MCF 10A (cell line): ENCODE measurements around the gene CRYBG2. TPM values are rescaled to one million over a fixed set of nuclear protein-coding genes. Genes with fewer than 3 reads are reported as not detected.

ENCODE experiments used
- BruUV-seq: library from RNA; stranded (reverse); fragments of 400-500 nt; replicated peaks from 2 replicates; lab custom pipeline; 2021; lab: Mats Ljungman, UMichigan
- CTCF ChIA-PET: fragments of 300-600 bp; sonication (Branson Sonifier 250); formaldehyde crosslinking; extraction: SDS; loops from one replicate; lab custom pipeline; 2021; ENCODE audit warnings: antibody characterized with exemption, inconsistent platforms; lab: Yijun Ruan, JAX
- POLR2A ChIA-PET: fragments of 300-600, 350-650 bp; sonication (Branson Sonifier 250); formaldehyde crosslinking; extraction: SDS; loops from one replicate; lab custom pipeline; 2020; ENCODE audit warnings: antibody characterized with exemption, inconsistent platforms; lab: Yijun Ruan, JAX
- DNase-seq: peaks from one replicate; pipeline ENCODE4 v3.0.0-alpha.2; 2018; ENCODE audit not compliant: unreplicated experiment
- H3K27ac Mint-ChIP-seq: one replicate; pipeline ENCODE4 v1.8.0; 2022; ENCODE audit warnings: mild to moderate bottlenecking, low read depth, mixed read lengths; ENCODE audit not compliant: unreplicated experiment
- H3K27me3 Mint-ChIP-seq: one replicate; pipeline ENCODE4 v1.8.0; 2022; ENCODE audit warnings: mixed read lengths; ENCODE audit not compliant: insufficient read depth, unreplicated experiment
- H3K36me3 Mint-ChIP-seq: one replicate; pipeline ENCODE4 v1.8.0; 2022; ENCODE audit warnings: mild to moderate bottlenecking, moderate library complexity, mixed read lengths; ENCODE audit not compliant: insufficient read depth, unreplicated experiment
- H3K4me1 Mint-ChIP-seq: one replicate; pipeline ENCODE4 v1.8.0; 2022; ENCODE audit warnings: mixed read lengths; ENCODE audit not compliant: insufficient read depth, unreplicated experiment
- H3K4me3 Mint-ChIP-seq: one replicate; pipeline ENCODE4 v1.8.0; 2022; ENCODE audit warnings: mild to moderate bottlenecking, moderate library complexity, mixed read lengths; ENCODE audit not compliant: unreplicated experiment
- H3K9me3 Mint-ChIP-seq: one replicate; pipeline ENCODE4 v1.8.0; 2022; ENCODE audit warnings: mixed read lengths; ENCODE audit not compliant: unreplicated experiment
- intact Hi-C: fragments of 100-400 bp; cut with micrococcal nuclease; formaldehyde crosslinking; loops from 2 replicates; pipeline ENCODE4 v1.14.1; 2022
- total RNA-seq: library from RNA; stranded (reverse); gene quantifications from 2 replicates; pipeline ENCODE4 v1.2.3, GENCODE V29; 2022
- TF ChIP-seq, protein P1 (sequence below): fragments of 200-600 bp; IDR thresholded peaks from one replicate; pipeline ENCODE4 v1.8.0; 2022; ENCODE audit warnings: antibody characterized with exemption, mild to moderate bottlenecking; ENCODE audit not compliant: unreplicated experiment

Gene CRYBG2
- total RNA-seq, 1 experiment from 2014 or later, result 8.6 TPM

DNA sequence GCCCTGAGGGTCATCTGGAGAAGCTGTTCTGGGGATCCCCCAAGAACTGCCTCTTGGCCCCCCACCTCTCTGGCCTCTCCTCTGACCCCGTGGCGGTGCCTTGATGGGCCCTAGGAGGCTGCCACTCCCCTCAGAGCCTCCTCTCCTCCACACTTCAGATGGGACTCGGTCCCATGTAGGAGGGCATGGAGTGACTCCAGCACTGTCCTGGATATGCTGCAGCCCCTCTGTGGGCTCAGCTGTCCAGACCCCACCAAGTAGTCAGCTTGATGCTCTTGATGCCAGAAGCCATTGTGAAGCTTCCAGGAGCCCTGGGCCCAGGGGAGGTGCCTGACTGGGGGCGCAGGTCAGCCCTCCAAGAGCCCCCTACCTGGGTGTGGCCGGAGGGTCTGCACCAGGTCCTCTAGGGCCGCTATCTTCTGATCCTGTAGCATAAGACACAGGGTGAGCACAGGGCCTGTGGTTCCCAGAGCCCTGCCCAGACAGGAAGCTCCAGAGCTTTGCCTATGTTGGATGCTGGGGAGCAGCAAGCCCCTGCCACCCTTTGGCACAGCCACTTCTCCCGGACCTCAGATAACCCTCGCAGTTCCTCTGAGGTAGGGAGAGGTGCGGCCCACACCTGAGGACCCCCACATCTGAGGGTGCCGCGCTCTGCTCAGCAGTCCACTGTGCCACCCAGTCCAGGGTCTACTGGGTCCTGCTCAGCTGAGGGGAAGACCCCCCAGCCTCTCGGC lies 56.7 kb downstream of the CRYBG2 start:
- H3K9me3 Mint-ChIP-seq, result no peaks in the 10 kb centered on the region
- intact Hi-C loops, result no loop called here
- H3K27ac Mint-ChIP-seq, result no peak overlapping the region
- H3K36me3 Mint-ChIP-seq, result peaks cover 11% of the 10 kb centered on the region
- no TSS peak for BruUV-seq
- no peak overlapping the region for H3K4me3 Mint-ChIP-seq
- POLR2A ChIA-PET, result interaction anchor here (0.5 to 1.5 kb wide), 3 partner anchors 12 to 14 kb away, joined by 3 to 4 read pairs (median 3); no protein-coding TSS in a partner anchor
- TF ChIP-seq, protein P1, sequence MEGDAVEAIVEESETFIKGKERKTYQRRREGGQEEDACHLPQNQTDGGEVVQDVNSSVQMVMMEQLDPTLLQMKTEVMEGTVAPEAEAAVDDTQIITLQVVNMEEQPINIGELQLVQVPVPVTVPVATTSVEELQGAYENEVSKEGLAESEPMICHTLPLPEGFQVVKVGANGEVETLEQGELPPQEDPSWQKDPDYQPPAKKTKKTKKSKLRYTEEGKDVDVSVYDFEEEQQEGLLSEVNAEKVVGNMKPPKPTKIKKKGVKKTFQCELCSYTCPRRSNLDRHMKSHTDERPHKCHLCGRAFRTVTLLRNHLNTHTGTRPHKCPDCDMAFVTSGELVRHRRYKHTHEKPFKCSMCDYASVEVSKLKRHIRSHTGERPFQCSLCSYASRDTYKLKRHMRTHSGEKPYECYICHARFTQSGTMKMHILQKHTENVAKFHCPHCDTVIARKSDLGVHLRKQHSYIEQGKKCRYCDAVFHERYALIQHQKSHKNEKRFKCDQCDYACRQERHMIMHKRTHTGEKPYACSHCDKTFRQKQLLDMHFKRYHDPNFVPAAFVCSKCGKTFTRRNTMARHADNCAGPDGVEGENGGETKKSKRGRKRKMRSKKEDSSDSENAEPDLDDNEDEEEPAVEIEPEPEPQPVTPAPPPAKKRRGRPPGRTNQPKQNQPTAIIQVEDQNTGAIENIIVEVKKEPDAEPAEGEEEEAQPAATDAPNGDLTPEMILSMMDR, result no peak
- CTCF ChIA-PET, result interaction anchor here (0.5 to 1.0 kb wide), 2 partner anchors 21 to 124 kb away, joined by 3 read pairs; no protein-coding TSS in a partner anchor
- peaks cover 5% of the 10 kb centered on the region for H3K4me1 Mint-ChIP-seq
- H3K27me3 Mint-ChIP-seq, result no peaks in the 10 kb centered on the region
- no peak for DNase-seq

DNA sequence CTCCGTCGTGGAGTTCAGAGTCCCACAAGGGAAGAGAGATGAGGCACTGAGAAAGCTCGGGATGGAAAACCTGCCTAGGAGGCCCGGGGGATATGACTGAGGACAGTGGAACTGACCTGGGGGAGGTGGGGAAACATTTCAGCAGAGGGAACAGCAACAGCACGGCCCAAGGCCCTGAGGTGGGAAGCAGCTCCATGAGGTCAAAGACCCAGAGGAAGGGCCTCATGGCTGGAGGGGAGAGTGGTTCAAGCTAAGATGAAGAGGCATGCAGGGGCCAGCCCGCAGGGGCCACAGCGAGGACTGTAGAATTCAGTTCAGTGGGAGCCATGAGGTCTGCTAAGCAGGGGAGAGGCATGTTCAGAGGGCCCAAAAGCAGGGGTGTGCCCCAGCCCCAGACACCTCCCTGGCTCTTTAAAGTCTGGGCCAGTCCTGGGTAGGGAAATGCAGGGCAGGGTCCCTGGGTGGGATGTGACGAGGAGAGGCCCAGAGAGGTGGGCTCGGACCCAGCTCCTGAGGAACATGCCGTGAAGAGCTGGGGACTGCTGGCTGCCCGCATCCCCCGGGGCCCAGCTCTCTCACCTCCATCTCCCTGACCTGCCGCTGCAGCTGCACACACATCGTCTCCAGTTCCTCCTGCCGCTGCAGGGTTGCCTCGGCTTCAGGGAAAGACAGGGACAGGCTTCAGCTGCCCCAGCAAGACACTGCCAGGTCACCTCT lies 57.4 kb downstream of the CRYBG2 start:
- Mint-ChIP-seq H3K4me1 (peaks cover 5% of the 10 kb centered on the region), H3K9me3 (no peaks in the 10 kb centered on the region), H3K27ac (no peak overlapping the region), H3K4me3 (no peak overlapping the region), H3K36me3 (peaks cover 11% of the 10 kb centered on the region), H3K27me3 (no peaks in the 10 kb centered on the region)
- no peak for DNase-seq
- ChIA-PET POLR2A (interaction anchor here (1.1 to 1.5 kb wide), 2 partner anchors 13 to 17 kb away, joined by 3 read pairs; no protein-coding TSS in a partner anchor), CTCF (interaction anchor here (1.0 kb wide), 1 partner anchor 20 kb away, joined by 3 read pairs; no protein-coding TSS in a partner anchor)
- no TSS peak for BruUV-seq
- intact Hi-C loops, result no loop called here
- TF ChIP-seq, protein P1, result no peak

- intact Hi-C loops, result no loop called here
- POLR2A ChIA-PET, result interaction anchor here (1.1 to 1.5 kb wide), 2 partner anchors 12 to 16 kb away, joined by 3 read pairs; no protein-coding TSS in a partner anchor
- no TSS peak for BruUV-seq
- TF ChIP-seq, protein P1, result no peak
- Mint-ChIP-seq H3K4me3 (no peak overlapping the region), H3K27me3 (no peaks in the 10 kb centered on the region), H3K27ac (no peak overlapping the region), H3K4me1 (peaks cover 5% of the 10 kb centered on the region), H3K36me3 (peaks cover 9% of the 10 kb centered on the region), H3K9me3 (no peaks in the 10 kb centered on the region)
- no peak for DNase-seq
- CTCF ChIA-PET, result interaction anchor here (1.1 kb wide), 1 partner anchor 10 kb away, joined by 3 read pairs; no protein-coding TSS in a partner anchor
These were observed 58.5 kb downstream of the CRYBG2 start for GRCh38 chr1:26295194-26296138.
